GM18909 (cell line): ENCODE data around the gene CNTN5.

Experiments used
- ATAC-seq: cut with Tn5 transposase; IDR thresholded peaks from one replicate; pipeline ENCODE4 v1.9.1; 2021; ENCODE audit warnings: mild to moderate bottlenecking; ENCODE audit not compliant: unreplicated experiment, poor library complexity

CNTN5 gene

DNA sequence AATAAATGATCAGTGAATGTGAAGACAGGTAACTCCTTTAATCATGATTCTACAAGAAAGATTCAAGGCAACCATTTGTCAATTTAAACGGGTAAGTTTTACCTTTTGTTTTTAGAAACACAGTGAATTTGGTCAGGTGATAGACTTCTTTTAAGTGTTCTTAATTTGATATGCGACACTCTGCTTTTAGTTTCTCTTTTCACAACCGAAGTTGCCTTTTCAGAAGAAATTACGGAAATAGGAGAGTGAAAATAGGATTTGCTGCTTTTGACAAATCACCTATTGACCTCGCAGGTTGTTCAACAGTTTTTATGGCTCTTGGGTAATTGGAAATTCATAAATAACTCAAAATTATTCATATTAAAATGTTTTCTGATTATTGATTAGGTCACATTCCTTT lies 142.1 kb downstream of the CNTN5 start:
- no peak for ATAC-seq

DNA sequence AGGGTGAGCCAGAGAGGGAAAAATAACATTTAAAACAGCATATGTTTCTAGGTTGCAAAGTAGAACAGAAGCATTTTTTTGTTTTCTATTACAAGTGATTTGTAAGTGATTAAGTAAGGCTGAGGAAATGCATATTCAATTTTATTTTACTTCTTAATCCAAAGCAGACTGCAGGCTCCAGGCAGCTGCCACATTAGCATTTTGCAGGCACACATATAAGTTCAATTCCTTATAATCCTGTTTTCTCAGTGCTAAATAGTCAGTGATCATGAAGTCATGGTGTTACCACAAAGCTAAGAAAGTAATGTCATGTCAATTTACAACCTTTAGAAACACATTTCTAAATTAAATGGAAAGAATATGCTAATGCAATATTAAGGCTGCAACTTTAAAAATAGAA lies 149.8 kb downstream of the CNTN5 start:
- ATAC-seq = no peak

DNA sequence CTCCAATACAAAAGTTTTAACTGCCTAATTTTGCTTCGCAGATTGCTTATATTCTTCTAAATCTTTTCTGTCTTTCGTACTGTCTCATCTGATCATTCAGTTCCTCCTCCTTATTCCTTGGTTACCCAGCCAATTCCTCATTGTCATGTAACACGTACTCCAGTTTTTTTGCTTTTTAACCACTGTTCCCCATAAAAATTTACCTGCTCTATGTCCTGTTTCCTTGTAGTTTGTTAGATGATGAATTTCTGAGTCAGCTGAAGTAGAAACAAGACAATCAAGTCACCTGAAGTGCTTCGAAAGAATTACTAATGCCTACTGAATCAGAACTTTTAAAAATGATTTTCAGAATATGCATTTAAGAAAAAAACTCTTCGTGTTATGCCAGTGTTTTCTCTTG lies 150.6 kb downstream of the CNTN5 start:
- ATAC-seq = no peak

DNA sequence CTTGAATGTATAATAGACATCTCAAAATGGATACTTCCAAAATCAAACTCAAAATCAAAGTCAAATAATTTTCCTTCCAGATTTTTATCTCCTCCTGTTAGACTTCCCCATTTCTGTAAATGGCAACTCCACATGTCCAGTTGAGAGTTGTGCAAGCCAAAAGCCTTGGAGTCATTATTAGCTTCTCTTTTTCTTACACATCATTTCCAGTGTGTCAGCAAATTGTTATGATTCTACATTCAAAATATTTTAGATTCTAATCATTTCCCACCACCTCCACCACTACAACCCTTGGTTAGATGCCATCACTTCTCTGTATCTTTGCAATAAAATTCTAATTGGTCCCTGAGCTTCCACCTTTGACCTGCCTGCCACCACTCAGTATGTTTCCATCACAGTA lies 155.7 kb downstream of the CNTN5 start:
- ATAC-seq = no peak

DNA sequence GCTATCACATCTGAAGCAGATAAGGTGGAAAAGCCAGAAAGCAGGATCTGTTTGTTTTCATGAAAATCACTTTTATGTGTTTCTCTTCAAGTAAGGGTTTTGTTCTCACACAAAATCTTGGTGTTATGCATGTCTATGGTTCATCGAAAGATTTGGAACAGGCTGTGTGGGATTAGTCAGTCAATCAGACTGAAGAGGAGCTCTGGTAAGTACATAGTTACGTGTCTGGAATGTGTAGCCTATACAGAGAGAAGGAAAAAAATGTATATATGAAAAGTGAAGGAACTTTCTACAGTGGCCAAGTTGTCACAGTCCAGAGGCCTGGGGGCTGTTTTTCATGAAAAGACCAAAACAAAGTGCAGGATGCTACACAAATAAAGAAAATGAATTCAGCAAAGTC lies 156.7 kb downstream of the CNTN5 start:
- ATAC-seq = no peak

DNA sequence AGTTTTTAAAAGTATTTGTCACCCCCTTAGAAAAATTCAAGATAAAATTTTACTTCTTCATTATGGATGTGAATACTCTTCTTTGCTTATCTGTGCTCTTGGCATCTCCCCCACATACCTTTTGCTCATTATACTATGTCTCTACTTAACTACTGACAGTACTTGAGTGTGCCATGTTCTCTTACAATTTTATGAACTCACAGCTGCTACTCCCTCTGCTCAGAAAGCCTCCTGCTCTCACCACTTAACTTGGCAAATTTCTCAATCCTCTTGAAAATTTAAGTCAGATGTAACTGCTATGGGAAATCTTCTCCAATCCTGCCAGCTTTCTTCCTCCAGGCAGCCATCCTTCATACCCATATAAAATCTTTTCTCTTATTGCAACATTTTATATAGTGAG lies 163.4 kb downstream of the CNTN5 start:
- no peak for ATAC-seq

DNA sequence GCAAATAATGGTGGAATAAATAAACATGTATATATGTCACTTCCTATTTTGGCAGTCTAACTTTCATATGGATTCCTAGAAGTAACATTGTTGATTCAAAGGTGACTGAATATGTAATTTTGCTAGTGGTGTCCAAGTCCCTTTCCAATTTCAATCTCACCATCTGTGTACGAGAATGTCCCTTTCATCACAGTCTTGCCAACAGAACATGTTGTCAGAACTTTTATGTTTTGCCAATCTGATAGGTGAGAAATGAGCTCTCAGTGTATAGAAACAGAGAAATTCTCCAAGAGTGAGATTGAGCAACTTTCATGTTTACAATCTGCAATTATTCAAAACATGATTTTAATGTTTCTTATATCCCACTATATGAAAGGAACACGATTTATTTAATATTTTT lies 167.5 kb downstream of the CNTN5 start:
- no peak for ATAC-seq

DNA sequence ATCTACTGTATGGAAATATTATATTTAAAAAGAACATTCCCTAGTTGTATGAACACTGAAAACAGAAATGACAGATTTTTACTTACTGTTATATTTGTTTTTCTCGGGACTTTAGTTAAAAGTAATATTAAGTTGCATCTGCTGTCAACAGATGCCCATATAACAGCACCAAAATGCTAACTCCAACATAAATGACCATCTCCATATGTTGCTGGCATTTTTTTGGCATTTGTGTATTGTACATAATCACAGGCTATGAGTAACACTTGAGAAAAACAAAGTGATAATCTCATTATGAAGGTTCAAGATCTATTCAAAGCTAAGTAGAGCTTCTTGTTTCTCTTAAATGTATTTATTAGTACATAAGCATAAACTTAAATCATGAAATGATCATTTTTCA lies 172.0 kb downstream of the CNTN5 start:
- ATAC-seq = no peak

DNA sequence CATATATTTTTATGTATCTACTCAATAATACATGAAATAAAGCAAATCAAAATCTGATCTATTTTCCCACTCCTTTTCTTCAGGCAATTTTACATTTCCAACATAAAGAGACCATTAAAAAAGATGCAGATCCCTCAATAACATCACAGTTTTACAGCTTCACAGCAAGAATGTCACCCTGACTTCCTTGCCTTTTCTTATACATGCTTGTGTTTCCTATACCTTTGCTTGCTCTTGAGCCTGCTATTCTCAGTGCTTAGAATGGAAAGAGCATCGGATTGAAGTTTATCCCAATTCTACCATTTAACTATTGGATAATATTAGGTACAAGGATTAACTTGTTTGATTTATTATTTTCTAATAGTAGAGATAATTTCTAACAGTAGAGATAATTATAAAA lies 176.7 kb downstream of the CNTN5 start:
- no peak for ATAC-seq

DNA sequence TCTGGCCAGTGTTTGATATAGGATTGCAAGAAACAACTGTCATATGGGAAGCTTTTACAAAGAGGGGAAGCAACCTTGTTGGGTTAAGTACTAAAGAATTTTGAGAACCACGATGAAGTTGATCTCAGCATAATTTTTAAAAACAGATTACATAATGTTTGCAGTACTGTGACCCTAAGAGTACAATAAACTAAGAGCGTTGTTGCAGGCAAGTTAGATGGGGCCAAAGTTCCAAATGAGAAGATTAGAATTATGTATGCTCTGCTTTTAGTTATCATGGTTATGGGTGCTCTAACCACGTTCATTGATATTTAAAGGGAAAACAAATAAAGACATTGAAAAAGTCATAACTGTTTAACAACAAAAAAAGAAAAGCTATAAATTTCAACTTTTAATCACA lies 177.5 kb downstream of the CNTN5 start:
- no peak for ATAC-seq

DNA sequence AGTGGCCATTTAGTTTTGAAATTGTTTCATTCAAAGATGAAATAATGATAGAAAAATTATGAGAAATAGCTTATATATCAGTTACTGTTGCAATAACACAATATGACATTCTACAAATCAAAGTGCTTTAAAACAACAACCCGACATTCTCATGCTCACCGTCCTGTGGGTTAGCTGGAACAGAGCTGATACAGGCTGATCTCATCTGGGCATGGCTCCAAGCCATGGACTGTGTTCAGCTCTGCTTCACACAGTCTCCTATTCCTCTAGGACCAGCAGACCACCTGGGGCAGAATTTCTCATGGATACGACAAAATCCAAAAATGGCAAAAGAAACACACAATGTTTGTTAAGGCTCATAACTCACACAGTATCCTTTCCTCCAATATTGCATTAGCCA lies 178.6 kb downstream of the CNTN5 start:
- ATAC-seq = no peak

DNA sequence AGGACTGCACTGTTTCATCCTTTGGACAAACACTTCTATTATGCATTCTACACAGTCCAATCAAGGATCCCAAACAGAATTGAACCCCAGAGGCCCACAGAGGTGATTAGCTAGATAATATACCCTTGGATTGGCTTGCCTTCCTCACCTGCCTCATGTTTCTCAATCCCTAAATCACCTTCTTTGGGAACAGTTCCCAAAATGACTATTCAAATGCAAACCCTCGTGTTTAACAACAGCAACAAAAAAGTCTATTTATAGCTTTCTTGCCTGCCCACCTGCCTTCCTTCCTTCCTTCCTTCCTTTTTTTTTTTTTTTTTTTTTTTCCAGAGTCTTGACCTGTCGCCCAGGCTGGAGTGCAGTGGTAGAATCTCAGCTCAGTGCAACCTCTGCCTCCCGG lies 180.0 kb downstream of the CNTN5 start:
- no peak for ATAC-seq

DNA sequence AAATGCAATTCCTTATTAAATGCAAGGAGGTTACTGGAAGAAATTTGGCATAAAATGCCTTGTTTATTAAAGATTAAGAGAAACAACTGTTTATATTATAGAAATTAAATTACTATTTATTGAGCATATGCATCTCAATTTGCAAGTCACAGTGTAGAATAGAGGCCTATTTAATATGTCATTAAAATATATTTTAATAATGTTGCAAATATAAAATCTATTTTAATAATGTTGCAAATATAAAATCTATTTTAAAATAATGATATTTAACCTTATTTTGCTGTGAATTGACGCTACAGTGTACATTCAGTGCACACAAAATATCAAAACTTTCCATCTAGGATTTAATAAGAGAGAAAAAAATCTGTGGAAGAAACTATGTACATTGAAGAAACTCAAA lies 188.1 kb downstream of the CNTN5 start:
- ATAC-seq = no peak

DNA sequence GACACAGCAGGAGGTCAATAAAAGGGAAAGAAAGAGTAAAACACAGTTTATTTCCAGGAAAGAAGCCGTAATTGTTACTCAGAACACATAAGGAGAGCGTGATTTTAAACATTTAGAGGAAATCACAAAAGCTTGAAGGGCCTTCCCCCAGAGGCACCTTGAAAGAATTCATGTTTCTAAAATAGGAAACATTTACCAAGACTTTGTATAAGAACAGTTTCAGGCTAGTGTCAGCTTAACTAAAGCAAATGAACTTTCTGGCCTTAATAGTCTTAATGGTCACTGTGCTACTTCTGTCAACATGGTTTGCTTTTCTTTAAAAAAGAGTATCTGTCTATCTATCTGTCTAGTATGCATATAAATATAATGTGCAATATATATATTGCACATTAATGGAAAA lies 208.8 kb downstream of the CNTN5 start:
- ATAC-seq = no peak

DNA sequence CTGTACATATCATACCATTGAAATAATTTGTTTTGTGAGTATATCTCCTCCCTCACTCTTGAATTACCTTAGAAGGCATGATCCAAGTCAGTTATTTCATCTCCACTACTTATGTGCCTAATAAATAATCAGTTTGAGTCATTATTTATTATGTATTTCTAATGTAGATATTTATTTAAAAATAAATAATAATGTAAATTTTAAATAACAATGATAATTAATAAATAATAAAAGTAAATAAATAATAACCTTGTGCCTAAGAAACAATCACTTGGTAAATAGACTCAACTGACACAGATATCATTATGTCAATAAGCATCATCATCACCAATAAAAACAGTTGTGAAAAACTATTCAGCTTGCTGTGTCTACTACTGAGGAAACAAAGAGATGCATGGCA lies 213.8 kb downstream of the CNTN5 start:
- ATAC-seq = no peak

DNA sequence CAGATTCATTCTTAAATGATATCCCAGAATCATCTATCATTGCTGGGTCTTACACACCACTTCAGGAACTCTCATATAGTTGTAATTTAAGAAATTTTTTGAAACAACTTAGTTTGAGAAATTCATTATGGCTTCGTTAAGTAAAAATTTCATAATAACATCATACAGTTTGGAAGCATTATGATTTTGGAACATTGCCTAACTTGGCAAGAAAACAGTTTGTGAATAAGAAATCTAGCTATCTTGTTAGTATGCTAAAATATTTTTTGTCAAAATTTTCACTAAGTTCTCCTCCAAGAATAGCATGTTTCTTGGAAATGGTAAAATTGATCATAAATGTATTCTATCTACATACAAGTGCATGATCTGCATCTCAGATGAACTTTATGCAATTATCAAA lies 217.7 kb downstream of the CNTN5 start:
- no peak for ATAC-seq

DNA sequence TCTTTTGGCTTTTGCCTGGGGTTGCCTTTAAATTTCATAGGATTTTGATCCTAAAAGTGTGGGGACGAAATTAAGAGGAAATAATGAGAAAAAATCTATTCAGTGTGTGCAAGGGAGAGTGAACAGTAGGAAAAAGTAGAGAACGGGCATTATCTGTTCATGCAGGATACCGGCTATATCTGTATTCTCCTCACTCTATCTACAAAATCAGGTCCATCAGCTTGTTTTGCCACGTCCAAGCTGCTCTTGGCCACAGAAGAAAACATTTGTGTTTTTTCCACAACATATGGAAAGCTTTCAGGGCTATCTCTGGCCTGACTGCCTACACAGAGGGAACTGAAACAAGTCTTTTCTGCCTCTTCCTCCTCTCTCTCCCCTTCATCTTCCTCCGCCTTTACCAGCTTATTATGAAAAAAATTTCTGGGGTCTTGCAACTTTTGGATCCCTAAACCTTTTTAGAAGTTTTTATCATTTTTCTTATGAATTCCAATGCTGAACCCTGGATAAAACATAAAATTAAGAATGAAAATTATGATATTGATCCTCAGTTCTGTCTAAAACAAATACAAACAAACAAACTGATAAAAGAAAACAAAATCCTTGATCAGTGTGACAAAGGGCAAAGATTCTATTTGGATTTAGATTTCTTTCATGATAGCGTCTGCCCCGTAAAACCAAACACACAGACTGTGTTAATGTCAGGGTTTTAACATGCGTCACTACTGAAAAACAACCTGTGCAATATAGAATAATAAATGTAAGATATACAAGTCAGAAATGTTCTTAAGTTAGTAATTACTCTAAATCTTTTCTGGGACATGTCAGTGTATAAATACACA lies 219.7 kb downstream of the CNTN5 start:
- ATAC-seq = no peak

DNA sequence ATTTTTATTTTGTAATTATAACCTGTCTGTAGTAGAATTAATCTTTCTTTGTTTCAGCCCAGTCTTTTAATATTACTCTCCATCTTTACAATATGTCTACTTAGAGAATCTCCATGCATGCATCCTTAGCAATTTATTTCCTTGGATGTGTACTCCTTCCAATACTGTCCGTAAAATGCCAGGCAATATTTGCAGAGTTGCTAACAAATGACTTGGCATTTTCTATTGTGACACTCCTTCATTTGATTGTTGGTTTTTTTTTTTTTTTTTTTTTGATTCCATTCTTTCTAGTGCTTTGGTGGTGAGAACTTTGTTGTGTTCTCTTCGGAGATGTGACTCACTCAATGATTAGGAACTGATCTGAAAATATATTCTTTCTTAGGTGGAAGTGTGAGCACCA lies 220.3 kb downstream of the CNTN5 start:
- no peak for ATAC-seq

DNA sequence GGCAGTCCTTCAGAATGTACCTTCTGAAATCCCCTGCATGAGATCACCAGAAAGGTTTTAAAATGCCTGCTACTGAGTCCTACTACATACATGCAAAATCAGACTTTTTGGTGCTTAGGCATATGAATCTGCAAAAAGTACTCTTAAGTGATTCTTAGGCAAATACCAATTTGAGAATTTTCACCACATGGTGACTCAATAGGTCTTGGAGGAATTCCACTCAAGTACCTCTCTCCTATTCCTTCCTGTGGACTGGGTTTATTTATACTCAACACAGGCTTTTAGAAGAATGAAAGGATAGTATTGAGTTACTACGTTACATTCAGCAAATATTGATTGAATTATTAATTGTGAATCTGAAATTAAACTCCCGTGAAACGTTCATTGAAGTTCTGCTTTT lies 223.9 kb downstream of the CNTN5 start:
- ATAC-seq = no peak

DNA sequence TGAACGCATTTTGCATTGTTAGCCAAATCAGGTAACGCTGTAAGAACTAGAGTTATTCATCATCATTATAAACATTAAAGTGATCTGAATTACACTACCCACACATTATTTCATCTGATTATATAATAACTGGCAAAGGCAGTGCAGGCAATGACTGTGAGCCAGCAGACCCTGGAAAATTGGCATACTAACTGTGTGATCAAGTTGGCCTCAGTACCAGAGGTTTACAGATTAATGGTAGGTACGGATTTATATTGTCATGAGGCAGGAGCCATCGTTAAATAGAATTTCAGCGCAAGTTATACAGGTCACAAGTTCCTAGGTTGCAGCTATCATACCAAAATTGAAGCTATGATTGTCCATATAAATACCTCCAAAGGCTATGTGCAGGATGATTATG lies 225.4 kb downstream of the CNTN5 start:
- no peak for ATAC-seq

DNA sequence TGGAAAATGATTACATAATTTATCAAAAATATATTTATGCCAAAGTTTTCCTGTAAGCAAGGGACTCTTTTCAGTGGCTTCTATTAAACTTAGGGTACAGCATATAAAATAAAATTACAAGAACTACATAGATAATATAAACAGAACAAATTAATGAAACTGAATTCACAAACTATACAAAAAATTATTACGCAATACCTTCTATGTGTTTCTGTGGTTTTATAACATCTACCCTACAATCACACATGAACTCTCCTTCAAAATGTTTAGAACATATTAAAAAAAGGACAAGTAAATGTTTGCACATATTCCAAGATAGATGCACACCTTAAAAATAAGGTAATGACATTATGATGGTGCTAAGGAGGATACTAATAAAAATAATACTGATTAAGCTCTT lies 235.9 kb downstream of the CNTN5 start:
- ATAC-seq = no peak

DNA sequence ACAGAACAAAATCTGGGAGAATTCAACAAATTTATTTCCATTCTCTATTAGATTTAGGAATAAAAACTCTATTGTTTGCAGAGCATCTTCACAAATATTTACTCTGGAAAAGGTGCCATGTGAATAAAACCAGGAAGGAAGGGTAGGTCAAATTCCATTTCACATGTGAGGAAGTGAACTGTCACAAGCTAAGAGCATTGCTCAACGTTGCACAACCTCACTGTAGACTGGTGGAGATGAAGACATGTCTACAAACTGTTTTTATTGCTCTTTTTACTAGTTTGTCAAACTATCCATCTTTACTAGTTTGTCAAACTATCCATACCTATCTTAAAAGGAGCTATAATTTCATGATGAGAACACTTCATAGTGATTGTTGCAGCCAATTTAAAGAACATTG lies 236.4 kb downstream of the CNTN5 start:
- ATAC-seq = no peak

DNA sequence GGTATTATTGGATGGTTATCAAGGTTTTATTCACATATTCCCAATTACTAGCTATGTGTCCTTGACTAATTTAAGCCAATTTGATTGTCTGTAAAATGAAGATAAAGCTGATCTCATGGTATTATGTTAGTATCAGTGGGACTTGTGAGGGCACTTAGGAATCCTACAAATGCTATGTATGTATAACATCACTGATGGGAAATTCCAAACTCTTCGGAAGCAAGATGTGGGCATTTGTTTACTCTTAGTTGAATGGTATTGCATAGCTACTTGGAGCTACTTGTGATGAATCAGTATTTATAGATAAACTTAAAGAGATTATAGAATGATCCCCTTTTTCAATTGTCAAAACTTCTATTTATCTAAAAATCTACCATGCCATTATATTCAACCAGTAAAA lies 239.9 kb downstream of the CNTN5 start:
- ATAC-seq = no peak
